ENCODE results near the gene OR51M1. TPM values are rescaled to one million over a fixed set of nuclear protein-coding genes. Genes with fewer than 3 reads are reported as not detected.

The OR51M1 gene
- polyA plus RNA-seq, 4 donors = not detected

DNA sequence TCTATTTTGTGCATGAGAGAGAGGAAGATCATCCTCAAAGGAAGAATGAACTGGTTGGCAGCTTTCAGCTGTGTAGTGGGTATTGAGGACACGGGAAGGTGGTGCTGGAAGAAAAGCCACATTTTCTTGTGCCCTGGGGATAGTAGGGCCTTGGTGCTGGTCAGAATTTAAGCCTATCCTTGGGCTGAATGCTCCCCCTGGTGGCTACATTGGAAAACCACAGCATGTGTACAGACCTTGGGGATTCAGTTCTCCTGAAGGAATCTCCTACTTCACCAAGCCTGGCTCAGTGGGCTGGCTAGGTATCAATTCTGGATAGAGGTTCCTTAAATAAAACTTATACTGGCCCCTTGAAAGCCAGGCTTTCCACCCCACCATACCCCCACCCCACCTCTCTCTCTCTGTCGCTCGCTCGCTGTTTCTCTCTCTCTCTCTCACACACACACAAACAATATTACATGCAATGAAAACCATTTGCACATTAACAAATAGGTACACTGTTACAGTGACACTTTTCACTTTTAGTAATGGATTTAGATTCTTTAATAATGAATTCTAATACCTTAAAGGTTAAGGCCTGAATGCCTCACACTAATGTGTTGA lies 2.8 kb upstream of the OR51M1 start:
- DNase-seq (ENCODE audit: low read depth in 4 of 4, low spot score in 3 of 4) = peak in 1 of 4 donors; percentile 17

GRCh38 chr11:5384335-5384734 lies 723 bp downstream of the OR51M1 start:
- no peak for DNase-seq (ENCODE audit: low read depth in 4 of 4, low spot score in 3 of 4)

- DNase-seq (ENCODE audit: low read depth in 4 of 4, low spot score in 3 of 4) = no peak
Measured at GRCh38 chr11:5390210-5390609, 6.6 kb downstream of the OR51M1 start.

DNA sequence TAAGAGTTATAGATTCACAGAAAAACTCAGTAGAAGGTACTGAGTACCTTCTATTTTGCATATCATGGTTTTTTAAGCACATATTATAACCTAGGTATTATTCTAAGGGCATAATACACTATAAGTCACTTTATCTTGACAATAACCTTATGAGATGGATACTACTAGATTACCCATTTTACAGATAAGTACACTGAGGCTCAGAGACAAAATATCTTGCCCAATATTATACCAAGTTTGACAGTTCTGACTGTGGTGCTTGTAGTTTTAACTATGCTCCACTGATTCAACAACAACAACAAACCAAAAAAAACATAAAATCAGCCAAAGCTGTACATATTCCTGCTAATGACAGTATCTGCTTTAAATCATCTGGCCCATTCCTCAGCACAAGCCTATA lies 10.5 kb downstream of the OR51M1 start:
- no peak for DNase-seq (ENCODE audit: low read depth in 4 of 4, low spot score in 3 of 4)

DNA sequence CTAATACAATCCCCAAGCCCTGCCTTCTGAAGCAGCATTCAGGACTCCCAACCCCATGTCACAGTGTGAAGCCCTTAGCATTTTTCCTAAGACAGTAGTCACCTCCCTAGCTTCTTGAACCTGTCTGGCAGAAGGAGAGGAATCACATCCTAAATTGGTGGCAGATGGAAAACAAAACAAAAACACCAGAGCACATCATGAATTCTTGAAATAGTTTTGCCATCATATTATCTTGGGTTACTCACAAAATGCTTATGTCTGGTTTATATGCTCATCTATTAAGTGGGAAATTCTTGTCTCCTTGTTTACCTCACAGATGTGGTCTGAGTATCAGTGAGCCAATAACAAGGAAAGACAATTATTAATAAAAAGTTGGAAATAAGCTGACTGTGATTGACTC lies 15.3 kb downstream of the OR51M1 start:
- no peak for DNase-seq (ENCODE audit: low read depth in 4 of 4, low spot score in 3 of 4)

DNA sequence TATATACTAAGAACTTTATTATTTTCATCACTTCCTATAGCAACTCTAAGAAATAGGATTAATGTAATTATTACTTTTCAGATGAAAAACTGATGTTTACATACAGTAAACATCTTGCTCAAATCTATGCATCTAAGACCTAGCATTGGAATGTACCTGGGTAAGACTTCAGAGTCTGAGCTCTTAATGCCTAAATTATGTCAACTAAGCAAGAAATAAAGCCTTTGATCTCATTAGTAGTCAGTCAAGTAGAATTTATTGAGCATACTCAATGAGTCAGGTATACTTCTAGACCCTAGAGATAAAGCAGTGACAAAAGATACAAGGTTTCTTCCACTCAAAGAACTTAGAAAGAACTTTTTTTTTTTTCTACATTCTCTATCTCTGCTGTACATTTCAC lies 21.6 kb downstream of the OR51M1 start:
- DNase-seq (ENCODE audit: low read depth in 4 of 4, low spot score in 3 of 4) = no peak

GRCh38 chr11:5420993-5421392 lies 37.4 kb downstream of the OR51M1 start:
- no peak for DNase-seq (ENCODE audit: low read depth in 4 of 4, low spot score in 3 of 4)

DNA sequence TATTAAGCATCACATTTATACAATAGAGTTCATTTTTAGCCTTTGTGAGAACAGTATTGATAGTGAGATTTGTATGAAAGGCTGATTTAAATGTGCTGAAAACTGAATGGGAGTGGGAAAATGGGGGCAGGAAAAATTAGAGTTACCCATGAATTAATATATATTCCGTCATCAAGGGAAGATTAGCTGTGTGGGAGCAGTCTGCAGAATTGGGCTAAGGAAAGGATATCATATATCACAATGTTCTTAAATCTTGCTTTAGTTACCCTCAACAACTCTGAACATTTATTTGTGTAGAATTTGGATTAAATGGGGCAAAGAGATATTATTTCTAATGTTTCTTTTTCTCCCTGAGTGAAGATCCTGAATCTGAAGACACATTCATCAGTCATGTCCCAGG lies 38.2 kb downstream of the OR51M1 start, which contains the start of gene OR51Q1:
Gene OR51Q1, plus strand, starts transcription at position 301 of the 400 bp plus-strand sequence. Its CDS starts 90 bp downstream, at position 391.
- DNase-seq (ENCODE audit: low read depth in 4 of 4, low spot score in 3 of 4) = no peak

DNA sequence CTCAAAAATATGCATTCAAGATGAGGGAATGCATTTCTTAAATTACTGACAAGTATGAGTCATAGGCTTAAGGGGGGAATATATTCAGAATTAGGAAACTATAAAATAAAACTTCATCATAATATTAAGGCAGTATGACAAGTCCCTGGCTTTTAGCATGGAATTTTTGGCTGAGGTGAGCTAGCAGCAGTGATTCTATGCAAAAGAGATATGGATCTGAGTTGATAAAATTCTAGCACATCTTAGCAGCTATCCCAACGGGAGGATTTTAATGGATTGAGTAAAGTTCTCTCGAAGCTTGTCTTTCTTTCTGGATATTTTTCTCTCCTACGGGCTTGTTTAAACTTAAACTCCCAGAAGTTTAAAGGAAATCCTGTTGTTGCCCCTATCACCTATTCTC lies 39.5 kb downstream of the OR51M1 start:
- DNase-seq (ENCODE audit: low read depth in 4 of 4, low spot score in 3 of 4) = no peak

DNA sequence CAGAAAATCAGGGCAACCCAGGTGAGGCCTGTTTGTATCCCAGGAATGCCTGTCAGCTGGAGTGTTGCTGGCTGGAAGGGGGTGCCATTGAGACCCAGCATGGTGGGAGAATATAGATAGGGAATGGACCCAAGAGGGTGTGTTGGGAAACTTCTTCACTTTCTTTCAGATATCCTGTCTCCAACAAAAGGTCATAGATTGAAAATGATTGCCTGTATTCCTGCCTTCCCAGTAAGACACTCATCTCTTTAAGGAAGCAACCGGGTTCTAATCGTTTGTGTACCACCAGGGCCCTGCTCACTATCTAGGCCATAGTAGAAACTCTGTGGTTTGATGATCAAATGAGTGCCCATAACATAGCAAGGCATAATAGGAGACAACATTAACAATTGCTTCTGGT lies 57.8 kb downstream of the OR51M1 start, which contains the start of gene OR51I1:
Gene OR51I1, minus strand, starts transcription at position 101 of the 400 bp plus-strand sequence. Its CDS starts 0 bp downstream, at position 101.
- DNase-seq (ENCODE audit: low read depth in 4 of 4, low spot score in 3 of 4) = no peak

Other genes with a start within 250 kb of the OR51M1 start
- not detected for gene OR52A5, start 245.5 kb upstream of the OR51M1 start, polyA plus RNA-seq (ENCODE audit: insufficient read length in 4 of 4)
- gene OR52A1, start 229.1 kb upstream of the OR51M1 start, polyA plus RNA-seq (ENCODE audit: insufficient read length in 4 of 4) = under 1 TPM in 2 of 4 donors, not detected in 2; 0.01 to 0.05 TPM
- not detected for gene OR51V1, start 183.1 kb upstream of the OR51M1 start, polyA plus RNA-seq (ENCODE audit: insufficient read length in 4 of 4)
- gene HBB, start 156.7 kb upstream of the OR51M1 start, polyA plus RNA-seq (ENCODE audit: insufficient read length in 4 of 4) = 1,000 to 10,000 TPM in 1 of 4 donors, 100 to 1,000 TPM in 2, 10 to 100 TPM in 1; 99.7 to 2,476 (median 158) TPM
- gene HBD, start 149.3 kb upstream of the OR51M1 start, polyA plus RNA-seq (ENCODE audit: insufficient read length in 4 of 4) = 1 to 10 TPM; 1.1 to 2.9 (median 1.5) TPM
- gene HBG1, start 134.0 kb upstream of the OR51M1 start, polyA plus RNA-seq (ENCODE audit: insufficient read length in 4 of 4) = 10 to 100 TPM in 1 of 4 donors, 1 to 10 TPM in 3; 6.7 to 37.9 (median 9.1) TPM
- gene HBG2, start 129.0 kb upstream of the OR51M1 start, polyA plus RNA-seq (ENCODE audit: insufficient read length in 4 of 4) = over 10,000 TPM in 1 of 4 donors, 1,000 to 10,000 TPM in 3; 1,504 to 42,529 (median 2,280) TPM
- gene HBE1, start 113.9 kb upstream of the OR51M1 start, polyA plus RNA-seq (ENCODE audit: insufficient read length in 4 of 4) = 10 to 100 TPM in 2 of 4 donors, 1 to 10 TPM in 2; 4.2 to 97.8 (median 8.2) TPM
- under 1 TPM in 2 of 4 donors, not detected in 2; 0.26 to 0.38 TPM for gene OR51B4, start 81.9 kb upstream of the OR51M1 start, polyA plus RNA-seq (ENCODE audit: insufficient read length in 4 of 4)
- not detected for gene OR51B2, start 59.5 kb upstream of the OR51M1 start, polyA plus RNA-seq (ENCODE audit: insufficient read length in 4 of 4)
- gene OR51B5, start 40.3 kb upstream of the OR51M1 start, polyA plus RNA-seq (ENCODE audit: insufficient read length in 4 of 4) = under 1 TPM; 0.17 to 0.43 (median 0.41) TPM
- not detected for gene OR51B6, start 32.3 kb upstream of the OR51M1 start, polyA plus RNA-seq (ENCODE audit: insufficient read length in 4 of 4)
- gene OR51Q1, start 38.3 kb downstream of the OR51M1 start, polyA plus RNA-seq (ENCODE audit: insufficient read length in 4 of 4) = under 1 TPM in 1 of 4 donors, not detected in 3; 0.14 TPM
- not detected for gene OR51I1, start 57.7 kb downstream of the OR51M1 start, polyA plus RNA-seq (ENCODE audit: insufficient read length in 4 of 4)
- gene OR51I2, start 65.5 kb downstream of the OR51M1 start, polyA plus RNA-seq (ENCODE audit: insufficient read length in 4 of 4) = not detected
- gene OR52D1, start 104.9 kb downstream of the OR51M1 start, polyA plus RNA-seq (ENCODE audit: insufficient read length in 4 of 4) = not detected
- not detected for gene UBQLN3, start 126.1 kb downstream of the OR51M1 start, polyA plus RNA-seq (ENCODE audit: insufficient read length in 4 of 4)
- gene UBQLNL, start 132.9 kb downstream of the OR51M1 start, polyA plus RNA-seq (ENCODE audit: insufficient read length in 4 of 4) = 1 to 10 TPM in 1 of 4 donors, under 1 TPM in 3; 0.33 to 1.2 (median 0.51) TPM
- not detected for gene OR52H1, start 164.7 kb downstream of the OR51M1 start, polyA plus RNA-seq (ENCODE audit: insufficient read length in 4 of 4)
- gene OR52B6, start 197.1 kb downstream of the OR51M1 start, polyA plus RNA-seq (ENCODE audit: insufficient read length in 4 of 4) = under 1 TPM in 1 of 4 donors, not detected in 3; 0.20 TPM
- gene TRIM6, start 212.8 kb downstream of the OR51M1 start, polyA plus RNA-seq (ENCODE audit: insufficient read length in 4 of 4) = 10 to 100 TPM in 3 of 4 donors, 1 to 10 TPM in 1; 3.4 to 69.0 (median 16.9) TPM
- 10 to 100 TPM; 10.4 to 11.1 (median 10.5) TPM for gene TRIM34, start 241.2 kb downstream of the OR51M1 start, polyA plus RNA-seq (ENCODE audit: insufficient read length in 4 of 4)

Data from left renal pelvis (tissue), 4 donors.